HEK293 (cell line): Measurements from ENCODE around the gene P2RY6.

ENCODE experiments used
- CTCF ChIA-PET: fragments of 350-600 bp; formaldehyde crosslinking; extraction: SDS; loops from one replicate; lab custom pipeline; 2021; ENCODE audit warnings: antibody characterized with exemption; lab: Yijun Ruan, JAX
- POLR2A ChIA-PET: fragments of 300-600 bp; formaldehyde crosslinking; extraction: SDS; loops from one replicate; lab custom pipeline; 2020; ENCODE audit warnings: antibody characterized with exemption, inconsistent platforms; lab: Yijun Ruan, JAX
- H3K27ac ChIP-seq: fragments of 200-500 bp; sonication (Bioruptor generic); 2 replicates; pipeline ENCODE4 v1.5.1; 2014; ENCODE audit warnings: low read depth, low read length, control low read depth, inconsistent platforms; ENCODE audit errors: extremely low read depth
- H3K36me3 ChIP-seq, 2 experiments: fragments of 200-500 bp in 1 of 2; sonication (Bioruptor generic) in 1 of 2; 1 replicate in 1 of 2; 2 replicates in 1 of 2; pipeline ENCODE4 v1.5.1; 2014 to 2017; ENCODE audit warnings: inconsistent platforms in 2 of 2, low read length in 2 of 2; ENCODE audit not compliant: control insufficient read depth in 2 of 2, insufficient read depth in 1 of 2
- H3K4me1 ChIP-seq: fragments of 200-500 bp; sonication (Bioruptor generic); 2 replicates; pipeline ENCODE4 v1.5.1; 2014; ENCODE audit warnings: mild to moderate bottlenecking, low read length, inconsistent platforms; ENCODE audit not compliant: control insufficient read depth, insufficient read depth
- H3K4me3 ChIP-seq: 2 replicates; pipeline ENCODE4 v1.5.1; 2011; ENCODE audit warnings: low read depth, mild to moderate bottlenecking, control low read depth, low read length, moderate library complexity
- H3K9me3 ChIP-seq: fragments of 200-500 bp; sonication (Bioruptor generic); 2 replicates; pipeline ENCODE4 v1.5.1; 2014; ENCODE audit warnings: low read depth, low read length, inconsistent platforms; ENCODE audit not compliant: control insufficient read depth, insufficient read depth
- ATF2 ChIP-seq: fragments of 450-650 bp; formaldehyde crosslinking; IDR thresholded peaks from 2 replicates; pipeline ENCODE4 v1.5.1; 2016; ENCODE audit warnings: missing biosample characterization, missing genetic modification characterization, low read depth
- GLIS1 ChIP-seq: fragments of 450-650 bp; formaldehyde crosslinking; IDR thresholded peaks from 2 replicates; pipeline ENCODE4 v1.5.1; 2016; ENCODE audit warnings: missing biosample characterization, missing genetic modification characterization
- IKZF3 ChIP-seq: fragments of 450-650 bp; IDR thresholded peaks from 2 replicates; pipeline ENCODE4 v1.5.0; 2018; ENCODE audit warnings: missing biosample characterization, mild to moderate bottlenecking, missing genetic modification characterization, moderate library complexity
- KLF7 ChIP-seq: fragments of 450-650 bp; formaldehyde crosslinking; IDR thresholded peaks from 2 replicates; pipeline ENCODE4 v1.5.1; 2016; ENCODE audit warnings: missing biosample characterization, missing genetic modification characterization, borderline replicate concordance
- ZBTB21 ChIP-seq: fragments of 450-650 bp; formaldehyde crosslinking; IDR thresholded peaks from 2 replicates; pipeline ENCODE4 v1.5.1; 2017; ENCODE audit warnings: missing biosample characterization, missing genetic modification characterization
- ZBTB48 ChIP-seq: fragments of 450-650 bp; formaldehyde crosslinking; IDR thresholded peaks from 2 replicates; pipeline ENCODE4 v1.5.1; 2016; ENCODE audit warnings: missing biosample characterization, missing genetic modification characterization
- ZFP3 ChIP-seq: fragments of 450-650 bp; formaldehyde crosslinking; IDR thresholded peaks from 2 replicates; pipeline ENCODE4 v1.5.1; 2016; ENCODE audit warnings: low read depth, missing biosample characterization, missing genetic modification characterization
- ZNF138 ChIP-seq: fragments of 450-650 bp; formaldehyde crosslinking; IDR thresholded peaks from 2 replicates; pipeline ENCODE4 v1.5.1; 2016; ENCODE audit warnings: missing biosample characterization, missing genetic modification characterization, borderline replicate concordance
- ZNF175 ChIP-seq: fragments of 450-650 bp; formaldehyde crosslinking; IDR thresholded peaks from 2 replicates; pipeline ENCODE4 v1.5.1; 2016; ENCODE audit warnings: missing biosample characterization, missing genetic modification characterization
- ZNF274 ChIP-seq, 2 experiments: fragments of 200-500 bp in 1 of 2; fragments of 450-650 bp in 1 of 2; sonication (Bioruptor generic) in 1 of 2; formaldehyde crosslinking in 1 of 2; IDR thresholded peaks; 2 replicates each; pipeline versions ENCODE4 v1.5.1 to v1.6.1; 2014 to 2016; ENCODE audit warnings: borderline replicate concordance in 1 of 2, inconsistent platforms in 1 of 2, low read length in 1 of 2, missing biosample characterization in 1 of 2, missing genetic modification characterization in 1 of 2
- ZNF335 ChIP-seq: fragments of 450-650 bp; formaldehyde crosslinking; conservative IDR thresholded peaks from 2 replicates; pipeline ENCODE4 v1.5.1; 2016; ENCODE audit warnings: missing biosample characterization, missing genetic modification characterization
- ZNF404 ChIP-seq: fragments of 450-650 bp; formaldehyde crosslinking; IDR thresholded peaks from 2 replicates; pipeline ENCODE4 v1.5.1; 2017; ENCODE audit warnings: missing biosample characterization, missing genetic modification characterization
- ZNF426 ChIP-seq: fragments of 450-650 bp; formaldehyde crosslinking; IDR thresholded peaks from 2 replicates; pipeline ENCODE4 v1.5.1; 2017; ENCODE audit warnings: missing biosample characterization, missing genetic modification characterization, mild to moderate bottlenecking, inconsistent platforms, moderate library complexity
- ZNF449 ChIP-seq: fragments of 450-650 bp; formaldehyde crosslinking; IDR thresholded peaks from 2 replicates; pipeline ENCODE4 v1.5.1; 2017; ENCODE audit warnings: missing biosample characterization, mild to moderate bottlenecking, missing genetic modification characterization, moderate library complexity
- ZNF510 ChIP-seq: fragments of 450-650 bp; formaldehyde crosslinking; IDR thresholded peaks from 2 replicates; pipeline ENCODE4 v1.5.1; 2018; ENCODE audit warnings: mild to moderate bottlenecking, missing genetic modification characterization, missing biosample characterization; ENCODE audit not compliant: insufficient replicate concordance
- ZNF548 ChIP-seq: fragments of 450-650 bp; formaldehyde crosslinking; IDR thresholded peaks from 2 replicates; pipeline ENCODE4 v1.5.1; 2016; ENCODE audit warnings: missing biosample characterization, missing genetic modification characterization
- ZNF600 ChIP-seq: fragments of 450-650 bp; formaldehyde crosslinking; IDR thresholded peaks from 2 replicates; pipeline ENCODE4 v1.5.1; 2016; ENCODE audit warnings: missing biosample characterization, missing genetic modification characterization
- ZNF621 ChIP-seq: fragments of 450-650 bp; formaldehyde crosslinking; IDR thresholded peaks from 2 replicates; pipeline ENCODE4 v1.5.1; 2017; ENCODE audit warnings: missing biosample characterization, missing genetic modification characterization
- ZNF707 ChIP-seq: fragments of 450-650 bp; formaldehyde crosslinking; IDR thresholded peaks from 2 replicates; pipeline ENCODE4 v1.5.1; 2016; ENCODE audit warnings: missing biosample characterization, missing genetic modification characterization
- ZNF792 ChIP-seq: fragments of 450-650 bp; formaldehyde crosslinking; IDR thresholded peaks from 2 replicates; pipeline ENCODE4 v1.5.1; 2016; ENCODE audit warnings: missing biosample characterization, missing genetic modification characterization
- ZSCAN16 ChIP-seq: fragments of 450-650 bp; formaldehyde crosslinking; IDR thresholded peaks from 2 replicates; pipeline ENCODE4 v1.5.1; 2016; ENCODE audit warnings: missing biosample characterization, missing genetic modification characterization
- ZSCAN5A ChIP-seq: fragments of 450-650 bp; formaldehyde crosslinking; IDR thresholded peaks from 2 replicates; pipeline ENCODE4 v1.5.1; 2016; ENCODE audit warnings: missing biosample characterization, missing genetic modification characterization

P2RY6 gene

GRCh38 chr11:73331138-73331916 is 59.2 kb downstream of the P2RY6 start (continued):
- TF ChIP-seq ZFP3 (tag by site-specific recombination), result no peak
- TF ChIP-seq KLF7 (tag by site-specific recombination), result no peak

- ChIA-PET POLR2A (interaction anchor here (2.8 kb wide), 1 partner anchor 25 kb away, joined by 30 read pairs; the partner anchor contains the start of gene ARHGEF17), CTCF (interaction anchor here (1.1 to 7.5 kb wide), 5 partner anchors 18 to 147 kb away, joined by 3 to 185 read pairs (median 6); partner anchors contain the start of gene ARHGEF17)
- peaks cover 4% of the 10 kb centered on the region; the same call in 1 of the 2 replicates for H3K4me1 ChIP-seq
Observed at GRCh38 chr11:73333173-73333572, 61.0 kb downstream of the P2RY6 start.

GRCh38 chr11:73333640-73334383 is 61.7 kb downstream of the P2RY6 start:
- Histone ChIP-seq H3K4me1 (peaks cover 4% of the 10 kb centered on the region; the same call in 1 of the 2 replicates), H3K9me3 (no peaks in the 10 kb centered on the region), H3K36me3 (no peaks in the 10 kb centered on the region), H3K27ac (no peak overlapping the region), H3K4me3 (no peak overlapping the region)
- ChIA-PET CTCF (interaction anchor here (0.7 to 7.5 kb wide), 9 partner anchors 16 to 148 kb away, joined by 3 to 185 read pairs (median 25); partner anchors contain the start of gene ARHGEF17), POLR2A (interaction anchor here (2.8 kb wide), 1 partner anchor 26 kb away, joined by 30 read pairs; the partner anchor contains the start of gene ARHGEF17)
- TF ChIP-seq ZSCAN5A (tag by site-specific recombination), result no peak
- no peak for TF ChIP-seq ZNF404 (tag by site-specific recombination)
- no peak for TF ChIP-seq ATF2 (tag by site-specific recombination)
- no peak for TF ChIP-seq ZBTB21 (tag by site-specific recombination)
- TF ChIP-seq ZNF175 (tag by site-specific recombination), result no peak
- TF ChIP-seq IKZF3 (tag by site-specific recombination), result no peak
- TF ChIP-seq ZBTB48 (tag by site-specific recombination), result peak; percentile 88
- no peak for TF ChIP-seq ZNF449 (tag by site-specific recombination)
- peak; percentile 69 for TF ChIP-seq ZNF335 (tag by site-specific recombination)
- no peak for TF ChIP-seq ZNF138 (tag by site-specific recombination)
- TF ChIP-seq ZNF426 (tag by site-specific recombination), result no peak
- TF ChIP-seq ZSCAN16, result 0 out of 2 replicates have a peak, but pooled peaks have one; percentile 37
- TF ChIP-seq ZNF548, result no peak
- peak; percentile 40 for TF ChIP-seq GLIS1 (tag by site-specific recombination)
- TF ChIP-seq ZNF510 (tag by site-specific recombination), result no peak
- TF ChIP-seq, all 188 proteins: peak for 4

More at GRCh38 chr11:73333173-73333572, 61.0 kb downstream of the P2RY6 start:
- Histone ChIP-seq H3K4me3 (no peak overlapping the region), H3K9me3 (no peaks in the 10 kb centered on the region), H3K27ac (no peak overlapping the region), H3K36me3 (no peaks in the 10 kb centered on the region)
- TF ChIP-seq KLF7 (tag by site-specific recombination) (no peak), ZNF600 (tag by site-specific recombination) (no peak), ZNF707 (no peak), ZNF792 (tag by site-specific recombination) (no peak), ZNF621 (tag by site-specific recombination) (no peak), ZNF274 (IDR thresholded peaks at IDR 0.05; ENCODE audit: low read length) (no peak), ZNF274 (tag by site-specific recombination; IDR thresholded peaks at IDR 0.05; ENCODE audit: borderline replicate concordance) (no peak)
